ENCODE results near the gene YIPF4.
"Not testable (repeated sequence)": the region's sequence is repeated elsewhere in the genome, so short reads cannot be mapped to it uniquely, and the experiment has no call there.

The YIPF4 gene

GRCh38 chr2:32278478-32278853 is 762 bp downstream of the YIPF4 start:
- TF ChIP-seq, protein P1, sequence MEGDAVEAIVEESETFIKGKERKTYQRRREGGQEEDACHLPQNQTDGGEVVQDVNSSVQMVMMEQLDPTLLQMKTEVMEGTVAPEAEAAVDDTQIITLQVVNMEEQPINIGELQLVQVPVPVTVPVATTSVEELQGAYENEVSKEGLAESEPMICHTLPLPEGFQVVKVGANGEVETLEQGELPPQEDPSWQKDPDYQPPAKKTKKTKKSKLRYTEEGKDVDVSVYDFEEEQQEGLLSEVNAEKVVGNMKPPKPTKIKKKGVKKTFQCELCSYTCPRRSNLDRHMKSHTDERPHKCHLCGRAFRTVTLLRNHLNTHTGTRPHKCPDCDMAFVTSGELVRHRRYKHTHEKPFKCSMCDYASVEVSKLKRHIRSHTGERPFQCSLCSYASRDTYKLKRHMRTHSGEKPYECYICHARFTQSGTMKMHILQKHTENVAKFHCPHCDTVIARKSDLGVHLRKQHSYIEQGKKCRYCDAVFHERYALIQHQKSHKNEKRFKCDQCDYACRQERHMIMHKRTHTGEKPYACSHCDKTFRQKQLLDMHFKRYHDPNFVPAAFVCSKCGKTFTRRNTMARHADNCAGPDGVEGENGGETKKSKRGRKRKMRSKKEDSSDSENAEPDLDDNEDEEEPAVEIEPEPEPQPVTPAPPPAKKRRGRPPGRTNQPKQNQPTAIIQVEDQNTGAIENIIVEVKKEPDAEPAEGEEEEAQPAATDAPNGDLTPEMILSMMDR (conservative IDR thresholded peaks at IDR 0.05; ENCODE audit: low read depth, low read length), result no peak
- DNase-seq (ENCODE audit: low read depth), result no peak
- peak overlapping the region; percentile 96 for H3K4me3 ChIP-seq (ENCODE audit: low read length)

- TF ChIP-seq, protein P1 (conservative IDR thresholded peaks at IDR 0.05; ENCODE audit: low read depth, low read length), result no peak
- H3K4me3 ChIP-seq (ENCODE audit: low read length), result no peak overlapping the region
- no peak for DNase-seq (ENCODE audit: low read depth)
Measured at GRCh38 chr2:32284321-32284720, 6.6 kb downstream of the YIPF4 start.

- DNase-seq (ENCODE audit: low read depth), result peak; percentile 57
- H3K4me3 ChIP-seq (ENCODE audit: low read length), result no peak overlapping the region
- TF ChIP-seq, protein P1 (conservative IDR thresholded peaks at IDR 0.05; ENCODE audit: low read depth, low read length), result no peak
Measured at GRCh38 chr2:32289165-32289999, 11.7 kb downstream of the YIPF4 start.

DNA sequence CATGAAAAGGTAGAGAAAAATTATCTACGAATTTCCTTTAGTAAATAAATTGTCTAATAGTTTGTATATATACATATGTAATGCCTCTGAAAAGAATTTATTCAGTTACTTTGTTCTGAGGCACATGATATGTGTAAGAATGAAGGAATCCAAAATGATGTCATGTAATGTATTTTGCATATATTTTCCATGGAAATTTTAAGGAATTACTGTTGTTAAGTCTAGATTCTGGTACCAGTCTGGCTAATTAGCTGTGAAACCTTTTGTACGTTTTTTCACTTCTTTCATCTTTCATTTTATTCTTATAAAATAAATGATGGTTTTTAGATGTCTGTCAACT is 12.3 kb downstream of the YIPF4 start:
- TF ChIP-seq, protein P1 (conservative IDR thresholded peaks at IDR 0.05; ENCODE audit: low read depth, low read length), result no peak
- no peak overlapping the region for H3K4me3 ChIP-seq (ENCODE audit: low read length)
- no peak for DNase-seq (ENCODE audit: low read depth)

- TF ChIP-seq, protein P1 (conservative IDR thresholded peaks at IDR 0.05; ENCODE audit: low read depth, low read length), result no peak
- H3K4me3 ChIP-seq (ENCODE audit: low read length), result no peak overlapping the region
- DNase-seq (ENCODE audit: low read depth), result no peak
Measured at GRCh38 chr2:32291746-32292145, 14.0 kb downstream of the YIPF4 start.

DNA sequence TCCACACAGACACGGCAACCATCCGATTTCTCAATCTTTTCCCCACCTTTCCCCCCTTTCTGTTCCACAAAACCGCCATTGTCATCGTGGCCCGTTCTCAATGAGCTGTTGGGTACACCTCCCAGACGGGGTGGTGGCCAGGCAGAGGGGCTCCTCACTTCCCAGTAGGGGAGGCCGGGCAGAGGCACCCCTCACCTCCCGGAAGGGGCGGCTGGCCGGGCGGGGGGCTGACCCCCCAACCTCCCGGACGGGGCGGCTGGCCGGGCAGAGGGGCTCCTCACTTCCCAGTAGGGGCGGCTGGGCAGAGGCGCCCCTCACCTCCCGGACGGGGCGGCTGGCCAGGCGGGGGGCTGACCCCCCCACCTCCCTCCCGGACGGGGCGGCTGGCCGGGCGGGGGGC is 15.8 kb downstream of the YIPF4 start:
- H3K4me3 ChIP-seq (ENCODE audit: low read length); DNase-seq (ENCODE audit: low read depth): not testable (repeated sequence)

GRCh38 chr2:32293966-32294562 is 16.4 kb downstream of the YIPF4 start:
- not testable (repeated sequence) for DNase-seq (ENCODE audit: low read depth); H3K4me3 ChIP-seq (ENCODE audit: low read length)

- TF ChIP-seq, protein P1 (conservative IDR thresholded peaks at IDR 0.05; ENCODE audit: low read depth, low read length), result no peak
- H3K4me3 ChIP-seq (ENCODE audit: low read length), result no peak overlapping the region
- no peak for DNase-seq (ENCODE audit: low read depth)
Measured at GRCh38 chr2:32310577-32310976, 32.9 kb downstream of the YIPF4 start.

Measured in retinal pigment epithelial cell (primary cell).